ENCODE measurements around the gene ARHGAP45. TPM values are rescaled to one million over a fixed set of nuclear protein-coding genes. Genes with fewer than 3 reads are reported as not detected.

ARHGAP45 gene
- total and polyA plus RNA-seq, 7 experiments from 2014 or later = 305 to 1,030 (median 779) TPM

DNA sequence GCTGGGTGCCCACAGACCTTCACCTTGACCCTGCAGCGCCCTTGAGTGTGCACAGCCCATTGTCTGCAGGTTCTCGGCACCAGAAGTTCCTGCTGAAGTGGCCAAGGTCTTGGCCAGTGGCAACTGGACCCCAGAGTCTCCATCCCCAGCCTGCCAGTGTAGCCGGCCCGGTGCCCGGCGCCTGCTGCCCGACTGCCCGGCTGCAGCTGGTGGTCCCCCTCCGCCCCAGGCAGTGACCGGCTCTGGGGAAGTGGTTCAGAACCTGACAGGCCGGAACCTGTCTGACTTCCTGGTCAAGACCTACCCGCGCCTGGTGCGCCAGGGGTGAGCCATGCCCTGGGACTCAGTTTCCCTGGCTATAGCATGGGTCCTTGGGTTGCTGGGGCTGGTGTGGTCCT lies 11.9 kb upstream of the ARHGAP45 start:
- POLR2A ChIA-PET = interaction anchor here (1.6 to 37.6 kb wide), 3 partner anchors 10 to 35 kb away, joined by 5 to 2022 read pairs (median 55); partner anchors contain the start of genes ARHGAP45, GPX4 and POLR2E
- intact Hi-C loops (cut with micrococcal nuclease) = no loop called here
- H3K36me3 ChIP-seq (ENCODE audit: control insufficient read depth in 2 of 3, insufficient read depth in 3 of 3, low read length in 3 of 3) = peaks cover 0 to 58% (median 0%) of the 10 kb centered on the region in 3 experiments

DNA sequence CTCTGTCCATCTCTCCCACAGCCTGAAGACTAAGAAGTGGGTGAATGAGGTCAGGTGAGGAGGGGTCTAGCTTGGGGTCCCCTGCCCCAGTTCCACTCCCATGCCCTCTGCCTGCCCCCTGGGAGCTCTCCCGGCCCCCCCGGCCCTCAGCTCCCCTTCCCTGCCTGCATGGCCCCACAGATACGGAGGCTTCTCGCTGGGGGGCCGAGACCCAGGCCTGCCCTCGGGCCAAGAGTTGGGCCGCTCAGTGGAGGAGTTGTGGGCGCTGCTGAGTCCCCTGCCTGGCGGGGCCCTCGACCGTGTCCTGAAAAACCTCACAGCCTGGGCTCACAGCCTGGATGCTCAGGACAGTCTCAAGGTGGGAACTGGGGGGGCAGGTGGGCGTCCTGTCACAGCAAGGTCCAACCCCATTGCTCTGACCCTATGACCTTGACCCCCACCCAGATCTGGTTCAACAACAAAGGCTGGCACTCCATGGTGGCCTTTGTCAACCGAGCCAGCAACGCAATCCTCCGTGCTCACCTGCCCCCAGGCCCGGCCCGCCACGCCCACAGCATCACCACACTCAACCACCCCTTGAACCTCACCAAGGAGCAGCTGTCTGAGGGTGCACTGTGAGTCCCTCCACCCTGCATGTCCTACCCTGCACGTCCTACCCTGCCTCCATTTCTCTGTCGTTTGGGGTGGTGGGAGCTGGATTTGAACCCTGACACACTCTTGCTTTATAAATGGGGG lies 10.9 kb upstream of the ARHGAP45 start:
- H3K27ac Mint-ChIP-seq = peak overlapping the region in 2 of 9 donors; percentile 22 to 33
- Histone ChIP-seq H3K27me3 (ENCODE audit: control insufficient read depth in 2 of 2, insufficient read depth in 2 of 2, low read length in 2 of 2) (no peaks in the 10 kb centered on the region), H3K4me3 (ENCODE audit: low read length) (no peak overlapping the region), H3K27ac (ENCODE audit: low read depth, low read length) (no peak overlapping the region), H3K36me3 (ENCODE audit: control insufficient read depth in 2 of 3, insufficient read depth in 3 of 3, low read length in 3 of 3) (peaks cover 0 to 55% (median 0%) of the 10 kb centered on the region in 3 experiments), H3K4me1 (ENCODE audit: control insufficient read depth in 2 of 2, insufficient read depth in 2 of 2, low read length in 2 of 2) (peaks cover 14 to 15% of the 10 kb centered on the region in 2 donors), H3K9me3 (ENCODE audit: control insufficient read depth in 2 of 3, low read length in 3 of 3) (peaks cover 0 to 23% (median 0%) of the 10 kb centered on the region in 3 experiments)
- ATAC-seq (no peak), DNase-seq (no peak)
- H3K27me3 Mint-ChIP-seq = no peaks in the 10 kb centered on the region
- peaks cover 0 to 28% (median 8%) of the 10 kb centered on the region in 11 donors for H3K9me3 Mint-ChIP-seq
- POLR2A ChIA-PET = interaction anchor here (0.6 to 37.6 kb wide), 8 partner anchors 8 to 213 kb away, joined by 3 to 2022 read pairs (median 4); partner anchors contain the start of genes ARHGAP45, CIRBP, CNN2 and GPX4
- intact Hi-C loops (cut with micrococcal nuclease) = loop anchor here in 1 of 2 donors (2.0 kb wide), 1 partner anchor 15 kb away; the partner anchor contains the start of gene ABCA7
- H3K36me3 Mint-ChIP-seq = peaks cover 5 to 54% (median 22%) of the 10 kb centered on the region in 5 donors
- CTCF ChIA-PET = interaction anchor here (0.6 to 5.5 kb wide), 5 partner anchors 10 to 132 kb away, joined by 3 to 28 read pairs (median 6); partner anchors contain the start of gene ARHGAP45
- no peak overlapping the region for H3K4me3 Mint-ChIP-seq
- H3K4me1 Mint-ChIP-seq = peaks cover 8 to 39% (median 25%) of the 10 kb centered on the region in 7 donors

More for the DNA sequence above, 11.9 kb upstream of the ARHGAP45 start:
- no peak for ATAC-seq
- peaks cover 0 to 23% (median 0%) of the 10 kb centered on the region in 3 experiments for H3K9me3 ChIP-seq (ENCODE audit: control insufficient read depth in 2 of 3, low read length in 3 of 3)
- DNase-seq = no peak
- H3K27ac ChIP-seq (ENCODE audit: low read depth, low read length) = no peak overlapping the region
- no peaks in the 10 kb centered on the region for H3K27me3 ChIP-seq (ENCODE audit: control insufficient read depth in 2 of 2, insufficient read depth in 2 of 2, low read length in 2 of 2)
- Mint-ChIP-seq H3K27ac (no peak overlapping the region), H3K27me3 (no peaks in the 10 kb centered on the region), H3K4me3 (no peak overlapping the region), H3K4me1 (peaks cover 8 to 39% (median 25%) of the 10 kb centered on the region in 7 donors), H3K36me3 (peaks cover 5 to 54% (median 22%) of the 10 kb centered on the region in 5 donors), H3K9me3 (peaks cover 0 to 28% (median 8%) of the 10 kb centered on the region in 11 donors)
- peaks cover 14 to 15% of the 10 kb centered on the region in 2 donors for H3K4me1 ChIP-seq (ENCODE audit: control insufficient read depth in 2 of 2, insufficient read depth in 2 of 2, low read length in 2 of 2)
- CTCF ChIA-PET = interaction anchor here (0.7 to 5.5 kb wide), 3 partner anchors 11 to 139 kb away, joined by 3 to 28 read pairs (median 4); partner anchors contain the start of gene ARHGAP45
- H3K4me3 ChIP-seq (ENCODE audit: low read length) = no peak overlapping the region

DNA sequence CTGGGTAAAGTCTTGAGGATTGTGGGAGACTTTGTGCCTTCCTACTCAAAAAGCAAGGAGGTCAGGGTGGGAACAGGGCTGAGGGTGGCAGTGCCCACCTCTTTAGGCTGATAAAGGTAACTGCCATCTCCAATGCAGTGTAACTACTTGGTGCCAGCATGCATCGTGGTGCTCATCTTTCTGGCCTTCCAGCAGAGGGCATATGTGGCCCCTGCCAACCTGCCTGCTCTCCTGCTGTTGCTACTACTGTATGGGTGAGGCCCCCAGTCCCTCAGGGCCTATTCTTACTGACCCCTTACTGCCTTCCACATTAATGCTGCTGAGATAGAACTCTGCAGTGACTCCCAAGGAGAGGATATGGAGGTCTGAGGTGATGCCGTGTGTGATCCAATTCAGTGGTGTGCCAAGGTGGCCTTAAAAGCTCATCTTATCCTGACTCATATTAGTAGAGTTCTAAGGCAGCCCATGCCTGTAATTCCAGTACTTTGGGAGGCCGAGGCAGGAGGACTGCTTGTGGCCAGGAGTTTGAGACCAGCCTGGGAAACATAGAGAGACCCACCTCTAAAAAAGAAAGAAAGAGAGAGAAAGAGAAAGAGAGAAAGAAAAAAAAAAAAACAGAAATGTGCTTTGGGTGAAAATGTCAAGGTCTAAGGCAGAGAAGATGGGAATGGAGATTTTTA lies 9.7 kb upstream of the ARHGAP45 start:
- POLR2A ChIA-PET = interaction anchor here (0.8 to 37.6 kb wide), 12 partner anchors 9 to 212 kb away, joined by 3 to 2022 read pairs (median 4); partner anchors contain the start of genes ABCA7, ARHGAP45, CIRBP and CNN2
- Histone ChIP-seq H3K27me3 (ENCODE audit: control insufficient read depth in 2 of 2, insufficient read depth in 2 of 2, low read length in 2 of 2) (no peaks in the 10 kb centered on the region), H3K4me3 (ENCODE audit: low read length) (no peak overlapping the region), H3K36me3 (ENCODE audit: control insufficient read depth in 2 of 3, insufficient read depth in 3 of 3, low read length in 3 of 3) (peaks cover 0 to 63% (median 0%) of the 10 kb centered on the region in 3 experiments), H3K9me3 (ENCODE audit: control insufficient read depth in 2 of 3, low read length in 3 of 3) (peaks cover 0 to 23% (median 0%) of the 10 kb centered on the region in 3 experiments), H3K4me1 (ENCODE audit: control insufficient read depth in 2 of 2, insufficient read depth in 2 of 2, low read length in 2 of 2) (peaks cover 14 to 15% of the 10 kb centered on the region in 2 donors), H3K27ac (ENCODE audit: low read depth, low read length) (peak overlapping the region; percentile 10)
- intact Hi-C loops (cut with micrococcal nuclease) = loop anchor here in 1 of 2 donors (1.0 to 2.0 kb wide), 4 partner anchors 8 to 183 kb away; partner anchors contain the start of gene ABCA7
- peak; percentile 67 for ATAC-seq
- Mint-ChIP-seq H3K4me1 (peaks cover 7 to 33% (median 23%) of the 10 kb centered on the region in 7 donors), H3K9me3 (peaks cover 0 to 28% (median 8%) of the 10 kb centered on the region in 11 donors), H3K36me3 (peaks cover 5 to 50% (median 19%) of the 10 kb centered on the region in 5 donors), H3K27ac (peak overlapping the region; percentile 28 to 93 (median 79)), H3K4me3 (peak overlapping the region in 6 of 10 donors; percentile 13 to 64 (median 48)), H3K27me3 (no peaks in the 10 kb centered on the region)
- DNase-seq = peak in 4 of 9 donors; percentile 35 to 54 (median 46)
- CTCF ChIA-PET = interaction anchor here (0.6 to 5.5 kb wide), 13 partner anchors 9 to 273 kb away, joined by 3 to 28 read pairs (median 3); partner anchors contain the start of gene ARHGAP45

DNA sequence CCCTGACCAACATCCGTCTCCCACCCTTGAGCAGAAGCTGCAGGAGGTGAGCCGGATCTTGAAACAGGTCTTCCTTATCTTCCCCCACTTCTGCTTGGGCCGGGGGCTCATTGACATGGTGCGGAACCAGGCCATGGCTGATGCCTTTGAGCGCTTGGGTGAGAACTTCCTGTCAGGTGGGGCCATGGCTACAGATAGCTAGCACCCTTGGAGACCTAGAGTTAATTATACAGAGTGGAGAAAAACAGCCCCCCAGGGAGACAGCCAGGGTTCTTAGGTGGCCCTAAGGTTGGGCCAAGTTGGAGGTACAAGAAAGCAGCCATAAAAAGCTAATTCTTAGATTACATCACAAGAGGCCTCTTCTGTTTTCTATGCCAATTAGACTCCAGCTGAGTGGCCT lies 8.9 kb upstream of the ARHGAP45 start:
- Histone ChIP-seq H3K27me3 (ENCODE audit: control insufficient read depth in 2 of 2, insufficient read depth in 2 of 2, low read length in 2 of 2) (no peaks in the 10 kb centered on the region), H3K4me1 (ENCODE audit: control insufficient read depth in 2 of 2, insufficient read depth in 2 of 2, low read length in 2 of 2) (peaks cover 15 to 16% of the 10 kb centered on the region in 2 donors), H3K36me3 (ENCODE audit: control insufficient read depth in 2 of 3, insufficient read depth in 3 of 3, low read length in 3 of 3) (peaks cover 0 to 64% (median 0%) of the 10 kb centered on the region in 3 experiments), H3K9me3 (ENCODE audit: control insufficient read depth in 2 of 3, low read length in 3 of 3) (peaks cover 0 to 23% (median 0%) of the 10 kb centered on the region in 3 experiments), H3K27ac (ENCODE audit: low read depth, low read length) (no peak overlapping the region), H3K4me3 (ENCODE audit: low read length) (no peak overlapping the region)
- peaks cover 11 to 28% (median 21%) of the 10 kb centered on the region in 7 donors for H3K4me1 Mint-ChIP-seq
- H3K4me3 Mint-ChIP-seq = peak overlapping the region in 7 of 10 donors; percentile 4 to 64 (median 44)
- peaks cover 5 to 45% (median 21%) of the 10 kb centered on the region in 5 donors for H3K36me3 Mint-ChIP-seq
- DNase-seq (peak in 1 of 9 donors; percentile 14), ATAC-seq (no peak)
- H3K9me3 Mint-ChIP-seq = peaks cover 0 to 28% (median 8%) of the 10 kb centered on the region in 11 donors
- ChIA-PET POLR2A (interaction anchor here (0.8 to 37.6 kb wide), 11 partner anchors 9 to 211 kb away, joined by 3 to 2022 read pairs (median 5); partner anchors contain the start of genes ABCA7, ARHGAP45, CIRBP and GPX4), CTCF (interaction anchor here (0.6 to 5.5 kb wide), 13 partner anchors 8 to 273 kb away, joined by 3 to 28 read pairs (median 3); partner anchors contain the start of gene ARHGAP45)
- peak overlapping the region; percentile 18 to 93 (median 75) for H3K27ac Mint-ChIP-seq
- no peaks in the 10 kb centered on the region for H3K27me3 Mint-ChIP-seq
- intact Hi-C loops (cut with micrococcal nuclease) = no loop called here

DNA sequence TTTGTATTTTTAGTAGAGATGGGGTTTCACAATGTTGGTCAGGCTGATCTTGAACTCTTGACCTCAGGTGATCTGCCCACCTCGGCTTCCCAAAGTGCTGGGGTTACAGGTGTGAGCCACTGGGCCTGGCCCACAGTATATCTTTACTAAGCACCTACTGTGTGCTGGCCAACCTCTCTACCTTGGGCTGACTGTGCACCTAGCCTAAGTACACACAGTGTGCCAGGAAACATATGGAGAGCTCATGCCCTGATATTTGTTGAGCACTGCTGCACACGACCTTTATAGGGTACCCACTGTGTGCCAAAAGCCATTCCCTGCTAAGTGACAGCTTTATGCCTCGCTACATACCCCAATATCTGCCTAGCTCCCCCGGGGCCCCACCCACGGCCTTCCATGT lies 6.3 kb upstream of the ARHGAP45 start:
- ChIA-PET POLR2A (interaction anchor here (0.7 to 37.6 kb wide), 5 partner anchors 12 to 183 kb away, joined by 3 to 2022 read pairs (median 3); partner anchors contain the start of genes GPX4, POLR2E and RNU6-2), CTCF (interaction anchor here (0.7 to 1.4 kb wide), 2 partner anchors 14 to 27 kb away, joined by 3 read pairs; no protein-coding TSS in a partner anchor)
- H3K4me3 ChIP-seq (ENCODE audit: low read length) = no peak overlapping the region
- peaks cover 0 to 39% (median 0%) of the 10 kb centered on the region in 3 experiments for H3K36me3 ChIP-seq (ENCODE audit: control insufficient read depth in 2 of 3, insufficient read depth in 3 of 3, low read length in 3 of 3)
- Mint-ChIP-seq H3K36me3 (peaks cover 5 to 38% (median 22%) of the 10 kb centered on the region in 5 donors), H3K27me3 (no peaks in the 10 kb centered on the region), H3K9me3 (peaks cover 0 to 28% (median 8%) of the 10 kb centered on the region in 11 donors), H3K27ac (no peak overlapping the region), H3K4me1 (peaks cover 26 to 43% (median 35%) of the 10 kb centered on the region in 7 donors), H3K4me3 (no peak overlapping the region)
- no peak overlapping the region for H3K27ac ChIP-seq (ENCODE audit: low read depth, low read length)
- H3K27me3 ChIP-seq (ENCODE audit: control insufficient read depth in 2 of 2, insufficient read depth in 2 of 2, low read length in 2 of 2) = no peaks in the 10 kb centered on the region
- peaks cover 29 to 36% of the 10 kb centered on the region in 2 donors for H3K4me1 ChIP-seq (ENCODE audit: control insufficient read depth in 2 of 2, insufficient read depth in 2 of 2, low read length in 2 of 2)
- DNase-seq = no peak
- intact Hi-C loops (cut with micrococcal nuclease) = no loop called here
- no peak for ATAC-seq
- peaks cover 0 to 23% (median 0%) of the 10 kb centered on the region in 3 experiments for H3K9me3 ChIP-seq (ENCODE audit: control insufficient read depth in 2 of 3, low read length in 3 of 3)

Measured in naive thymus-derived CD4-positive, alpha-beta T cell (primary cell).